ENCODE results near the gene DAB2IP. TPM values are rescaled to one million over a fixed set of nuclear protein-coding genes. Genes with fewer than 3 reads are reported as not detected.

Gene DAB2IP
- polyA plus RNA-seq, 1 donor from 2014 or later = 17.3 TPM

GRCh38 chr9:121745396-121745695, 93.9 kb downstream of the DAB2IP start:
- Histone ChIP-seq H3K4me3 (ENCODE audit: low read length) (no peak overlapping the region), H3K79me2 (replicated peaks; ENCODE audit: insufficient read depth, low read length) (peaks cover 36% of the 10 kb centered on the region), H3K27me3 (ENCODE audit: insufficient read depth, low read depth, low read length) (no peaks in the 10 kb centered on the region), H3F3A (ENCODE audit: insufficient read depth, low read length, poor library complexity, severe bottlenecking) (no peaks in the 10 kb centered on the region), H3K9me3 (ENCODE audit: low read length) (no peaks in the 10 kb centered on the region), H4K20me1 (ENCODE audit: insufficient read depth) (peaks cover 3% of the 10 kb centered on the region), H2AFZ (ENCODE audit: low read depth, low read length) (no peak overlapping the region), H3K27ac (ENCODE audit: low read length) (no peak overlapping the region), H3K9me2 (ENCODE audit: insufficient read depth, low read length) (no peaks in the 10 kb centered on the region), H3K4me2 (ENCODE audit: low read length) (no peak overlapping the region), H3K9ac (ENCODE audit: low read length) (no peak overlapping the region), H3K36me3 (ENCODE audit: insufficient read depth, low read length) (no peaks in the 10 kb centered on the region)
- TF ChIP-seq SMC3 (conservative IDR thresholded peaks at IDR 0.05; ENCODE audit: poor library complexity) (no peak), EP300 (conservative IDR thresholded peaks at IDR 0.05; ENCODE audit: poor library complexity, severe bottlenecking) (no peak), REST (IDR thresholded peaks at IDR 0.05; ENCODE audit: borderline replicate concordance) (no peak), EZH2 (IDR thresholded peaks at IDR 0.05; ENCODE audit: borderline replicate concordance, insufficient read depth, low read length, poor library complexity, severe bottlenecking) (no peak), POLR2AphosphoS5 (IDR thresholded peaks at IDR 0.05) (no peak), TAF1 (IDR thresholded peaks at IDR 0.05; ENCODE audit: low read depth) (no peak)

- H3K9me3 ChIP-seq (ENCODE audit: low read length) = no peaks in the 10 kb centered on the region
- no peaks in the 10 kb centered on the region for H3K9me2 ChIP-seq (ENCODE audit: insufficient read depth, low read length)
- TF ChIP-seq POLR2AphosphoS5 (IDR thresholded peaks at IDR 0.05) = no peak
- TF ChIP-seq CTCF (IDR thresholded peaks at IDR 0.05; ENCODE audit: poor library complexity, severe bottlenecking) = no peak
- TF ChIP-seq MXI1 (conservative IDR thresholded peaks at IDR 0.05; ENCODE audit: poor library complexity, severe bottlenecking) = no peak
- no peak for TF ChIP-seq EZH2 (IDR thresholded peaks at IDR 0.05; ENCODE audit: borderline replicate concordance, insufficient read depth, low read length, poor library complexity, severe bottlenecking)
- no peak for TF ChIP-seq EP300 (conservative IDR thresholded peaks at IDR 0.05; ENCODE audit: poor library complexity, severe bottlenecking)
- TF ChIP-seq SMC3 (conservative IDR thresholded peaks at IDR 0.05; ENCODE audit: poor library complexity) = no peak
- TF ChIP-seq REST (IDR thresholded peaks at IDR 0.05; ENCODE audit: borderline replicate concordance) = no peak
- no peaks in the 10 kb centered on the region for H3F3A ChIP-seq (ENCODE audit: insufficient read depth, low read length, poor library complexity, severe bottlenecking)
- no peak overlapping the region for H3K27ac ChIP-seq (ENCODE audit: low read length)
- H2AFZ ChIP-seq (ENCODE audit: low read depth, low read length) = no peak overlapping the region
- H3K27me3 ChIP-seq (ENCODE audit: insufficient read depth, low read depth, low read length) = no peaks in the 10 kb centered on the region
- no peak overlapping the region for H3K4me2 ChIP-seq (ENCODE audit: low read length)
- peaks cover 3% of the 10 kb centered on the region for H4K20me1 ChIP-seq (ENCODE audit: insufficient read depth)
- peaks cover 40% of the 10 kb centered on the region for H3K79me2 ChIP-seq (replicated peaks; ENCODE audit: insufficient read depth, low read length)
- no peaks in the 10 kb centered on the region for H3K36me3 ChIP-seq (ENCODE audit: insufficient read depth, low read length)
- no peak overlapping the region for H3K9ac ChIP-seq (ENCODE audit: low read length)
- H3K4me3 ChIP-seq (ENCODE audit: low read length) = no peak overlapping the region
Observed at GRCh38 chr9:121746411-121746810, 95.0 kb downstream of the DAB2IP start.

Data from neural cell (in vitro differentiated cells).